A549 (cell line): ENCODE results near the gene NAA16. TPM values are rescaled to one million over a fixed set of nuclear protein-coding genes. Genes with fewer than 3 reads are reported as not detected.

Source experiments
- ATAC-seq, 2 experiments: fragments of 200-7000 bp in 1 of 2; fragments of >200 bp in 1 of 2; cut with Nextera tagmentation in 1 of 2; cut with Tn5 transposase in 1 of 2; 3 replicates each; pipeline versions ENCODE4 v1.8.0 to v1.9.1; 2018 to 2020; ENCODE audit warnings: mild to moderate bottlenecking in 1 of 2, moderate library complexity in 1 of 2
- CTCF ChIA-PET: fragments of 300-600 bp; sonication (Branson Sonifier 250); formaldehyde crosslinking; extraction: SDS; loops from one replicate; lab custom pipeline; 2021; ENCODE audit warnings: antibody characterized with exemption, inconsistent platforms; lab: Yijun Ruan, JAX
- POLR2A ChIA-PET: fragments of 350-600 bp; formaldehyde crosslinking; extraction: SDS; loops from one replicate; lab custom pipeline; 2021; ENCODE audit warnings: antibody characterized with exemption, inconsistent platforms; lab: Yijun Ruan, JAX
- DNase-seq, 2 experiments: peaks; one replicate each; pipeline versions ENCODE4 v3.0.0 to v3.0.0-alpha.2; 2011 to 2016; ENCODE audit warnings: low read depth in 1 of 2, low spot score in 1 of 2
- FAIRE-seq: peaks from 2 replicates; lab custom pipeline; 2011; peaks lifted over from hg19 to GRCh38; lab: Jason Lieb, UNC
- H3K27ac ChIP-seq, 2 experiments: fragments of >200 bp; sonication (Bioruptor Twin); formaldehyde crosslinking; 3 replicates each; pipeline ENCODE4 v1.5.1; 2016 to 2017
- H3K4me1 ChIP-seq: fragments of >200 bp; sonication (Bioruptor Twin); formaldehyde crosslinking; 3 replicates; pipeline ENCODE4 v1.6.1; 2016
- H3K4me2 ChIP-seq: fragments of >200 bp; sonication (Bioruptor Twin); formaldehyde crosslinking; 3 replicates; pipeline ENCODE4 v1.6.1; 2016
- H3K4me3 ChIP-seq: fragments of >200 bp; sonication (Bioruptor Twin); formaldehyde crosslinking; 3 replicates; pipeline ENCODE4 v1.5.1; 2016
- H3K9me3 ChIP-seq: fragments of >200 bp; sonication (Bioruptor Twin); formaldehyde crosslinking; 3 replicates; pipeline ENCODE4 v1.6.1; 2016
- BCL3 ChIP-seq: fragments of >200 bp; sonication (Bioruptor Twin); formaldehyde crosslinking; IDR thresholded peaks from 3 replicates; pipeline ENCODE4 v1.6.1; 2016
- CEBPB ChIP-seq, 2 experiments: fragments of >200 bp in 1 of 2; sonication (Bioruptor Twin) in 1 of 2; formaldehyde crosslinking in 1 of 2; IDR thresholded peaks; 2 replicates each; pipeline ENCODE4 v1.6.1; 2012 to 2016
- CHD2 ChIP-seq: fragments of 150-350 bp; IDR thresholded peaks from 2 replicates; pipeline ENCODE4 v1.6.1; 2014; ENCODE audit warnings: low read length; ENCODE audit not compliant: partially characterized antibody
- CHD4 ChIP-seq: fragments of 200-600 bp; sonication (generic); IDR thresholded peaks from 2 replicates; pipeline ENCODE4 v1.6.1; 2016; ENCODE audit warnings: antibody characterized with exemption, mild to moderate bottlenecking, borderline replicate concordance
- CTCF ChIP-seq: fragments of >200 bp; sonication (Bioruptor Twin); formaldehyde crosslinking; IDR thresholded peaks from 3 replicates; pipeline ENCODE4 v1.5.1; 2016
- EP300 ChIP-seq, 2 experiments: fragments of >200 bp; sonication (Bioruptor Twin); formaldehyde crosslinking; IDR thresholded peaks; 2 replicates in 1 of 2; 3 replicates in 1 of 2; pipeline ENCODE4 v1.6.1; 2016 to 2017
- ESRRA ChIP-seq: fragments of 150-350 bp; IDR thresholded peaks from 2 replicates; pipeline ENCODE4 v1.6.1; 2014; ENCODE audit warnings: mild to moderate bottlenecking, low read length, borderline replicate concordance
- HDAC2 ChIP-seq: fragments of 200-600 bp; sonication (generic); IDR thresholded peaks from 2 replicates; pipeline ENCODE4 v1.6.1; 2016
- HES2 ChIP-seq: fragments of >200 bp; sonication (Bioruptor Twin); formaldehyde crosslinking; IDR thresholded peaks from 2 replicates; pipeline ENCODE4 v1.6.1; 2016
- KDM5A ChIP-seq: fragments of 200-600 bp; sonication (generic); IDR thresholded peaks from 2 replicates; pipeline ENCODE4 v1.6.1; 2016; ENCODE audit warnings: antibody characterized with exemption, mild to moderate bottlenecking
- PHF8 ChIP-seq: fragments of 200-600 bp; sonication (generic); IDR thresholded peaks from 2 replicates; pipeline ENCODE4 v1.6.1; 2016; ENCODE audit warnings: low read depth, mild to moderate bottlenecking, antibody characterized with exemption, moderate library complexity, borderline replicate concordance
- POLR2A ChIP-seq: IDR thresholded peaks from 2 replicates; pipeline ENCODE4 v1.6.1; 2012; ENCODE audit warnings: mild to moderate bottlenecking, low read length
- USF2 ChIP-seq: fragments of 450-650 bp; IDR thresholded peaks from 2 replicates; pipeline ENCODE4 v1.6.1; 2014; ENCODE audit warnings: antibody characterized with exemption
- ZFP36 ChIP-seq: fragments of 450-650 bp; IDR thresholded peaks from 2 replicates; pipeline ENCODE4 v1.6.1; 2014; ENCODE audit warnings: borderline replicate concordance; ENCODE audit not compliant: partially characterized antibody
- WGBS: methylation state at CpG from one replicate; pipeline ENCODE4 v1.1.6; 2017; ENCODE audit errors: missing lambda C conversion rate; 5-methylcytosine and 5-hydroxymethylcytosine counted together
- polyA plus RNA-seq, 4 experiments: library from polyadenylated mRNA; depleted of rRNA in 3 of 4; stranded (reverse); fragments of >200 nt; fragmentation: RNase III in 1 of 4; extraction: RNeasy Plus Mini Kit Qiagen cat#74134 plus additional on column Dnase treatment in 1 of 4; gene quantifications; 2 replicates in 3 of 4; 3 replicates in 1 of 4; pipeline ENCODE4 v1.2.3, GENCODE V29; 2011 to 2017

NAA16 gene
- polyA plus RNA-seq, 2 of the 4 experiments (the other 2 are of a cell fraction), result 10.5 to 18.8 TPM

GRCh38 chr13:41356786-41357185, 45.7 kb downstream of the NAA16 start:
- no peak overlapping the region for H3K4me2 ChIP-seq
- ATAC-seq, result no peak
- ChIA-PET CTCF (interaction anchor here (0.6 kb wide), 1 partner anchor 9 kb away, joined by 4 read pairs; no protein-coding TSS in a partner anchor), POLR2A (no interaction called here)
- no peak overlapping the region for H3K4me3 ChIP-seq
- FAIRE-seq, result no peak
- H3K4me1 ChIP-seq, result 0 out of 3 replicates have a peak, but pooled peaks cover 4% of the 10 kb centered on the region
- TF ChIP-seq CHD2 (no peak), BCL3 (no peak)
- 95% methylated on average over 6 of the region's 6 CpGs for WGBS
- no peak overlapping the region for H3K27ac ChIP-seq
- DNase-seq, result no peak
- H3K9me3 ChIP-seq, result no peaks in the 10 kb centered on the region

GRCh38 chr13:41361491-41361890, 50.4 kb downstream of the NAA16 start:
- POLR2A ChIA-PET, result no interaction called here
- no peak overlapping the region for H3K27ac ChIP-seq
- H3K9me3 ChIP-seq, result no peaks in the 10 kb centered on the region
- 63% methylated on average over 5 of the region's 5 CpGs for WGBS
- FAIRE-seq (no peak), ATAC-seq (no peak), DNase-seq (no peak)
- no peak for TF ChIP-seq ESRRA
- TF ChIP-seq BCL3, result no peak
- no peak for TF ChIP-seq HDAC2
- TF ChIP-seq USF2, result no peak
- no peak overlapping the region for H3K4me3 ChIP-seq
- CTCF ChIA-PET, result no interaction called here
- no peak overlapping the region for H3K4me2 ChIP-seq
- H3K4me1 ChIP-seq, result no peaks in the 10 kb centered on the region

- POLR2A ChIA-PET, result no interaction called here
- CTCF ChIA-PET, result no interaction called here
- FAIRE-seq, result no peak
These were observed 53.0 kb downstream of the NAA16 start for GRCh38 chr13:41364043-41364442.

More at GRCh38 chr13:41364043-41364442, 53.0 kb downstream of the NAA16 start:
- TF ChIP-seq CHD4 (no peak), CTCF (no peak), PHF8 (no peak), KDM5A (no peak), HES2 (no peak), ZFP36 (no peak), EP300 (IDR thresholded peaks at IDR 0.05) (no peak), POLR2A (no peak), CEBPB (IDR thresholded peaks at IDR 0.05) (peak in 1 of 2 experiments; percentile 39; a peak in 1 of 4 replicates)
- Histone ChIP-seq H3K27ac (no peak overlapping the region), H3K4me1 (no peaks in the 10 kb centered on the region), H3K9me3 (no peaks in the 10 kb centered on the region), H3K4me3 (no peak overlapping the region), H3K4me2 (no peak overlapping the region)
- WGBS, result 88% methylated on average over 2 of the region's 2 CpGs
- DNase-seq (no peak), ATAC-seq (no peak)
